ENCODE measurements around the gene RIPOR3.

The RIPOR3 gene, protein sequence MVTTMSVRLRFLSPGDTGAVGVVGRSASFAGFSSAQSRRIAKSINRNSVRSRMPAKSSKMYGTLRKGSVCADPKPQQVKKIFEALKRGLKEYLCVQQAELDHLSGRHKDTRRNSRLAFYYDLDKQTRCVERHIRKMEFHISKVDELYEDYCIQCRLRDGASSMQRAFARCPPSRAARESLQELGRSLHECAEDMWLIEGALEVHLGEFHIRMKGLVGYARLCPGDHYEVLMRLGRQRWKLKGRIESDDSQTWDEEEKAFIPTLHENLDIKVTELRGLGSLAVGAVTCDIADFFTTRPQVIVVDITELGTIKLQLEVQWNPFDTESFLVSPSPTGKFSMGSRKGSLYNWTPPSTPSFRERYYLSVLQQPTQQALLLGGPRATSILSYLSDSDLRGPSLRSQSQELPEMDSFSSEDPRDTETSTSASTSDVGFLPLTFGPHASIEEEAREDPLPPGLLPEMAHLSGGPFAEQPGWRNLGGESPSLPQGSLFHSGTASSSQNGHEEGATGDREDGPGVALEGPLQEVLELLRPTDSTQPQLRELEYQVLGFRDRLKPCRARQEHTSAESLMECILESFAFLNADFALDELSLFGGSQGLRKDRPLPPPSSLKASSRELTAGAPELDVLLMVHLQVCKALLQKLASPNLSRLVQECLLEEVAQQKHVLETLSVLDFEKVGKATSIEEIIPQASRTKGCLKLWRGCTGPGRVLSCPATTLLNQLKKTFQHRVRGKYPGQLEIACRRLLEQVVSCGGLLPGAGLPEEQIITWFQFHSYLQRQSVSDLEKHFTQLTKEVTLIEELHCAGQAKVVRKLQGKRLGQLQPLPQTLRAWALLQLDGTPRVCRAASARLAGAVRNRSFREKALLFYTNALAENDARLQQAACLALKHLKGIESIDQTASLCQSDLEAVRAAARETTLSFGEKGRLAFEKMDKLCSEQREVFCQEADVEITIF

DNA sequence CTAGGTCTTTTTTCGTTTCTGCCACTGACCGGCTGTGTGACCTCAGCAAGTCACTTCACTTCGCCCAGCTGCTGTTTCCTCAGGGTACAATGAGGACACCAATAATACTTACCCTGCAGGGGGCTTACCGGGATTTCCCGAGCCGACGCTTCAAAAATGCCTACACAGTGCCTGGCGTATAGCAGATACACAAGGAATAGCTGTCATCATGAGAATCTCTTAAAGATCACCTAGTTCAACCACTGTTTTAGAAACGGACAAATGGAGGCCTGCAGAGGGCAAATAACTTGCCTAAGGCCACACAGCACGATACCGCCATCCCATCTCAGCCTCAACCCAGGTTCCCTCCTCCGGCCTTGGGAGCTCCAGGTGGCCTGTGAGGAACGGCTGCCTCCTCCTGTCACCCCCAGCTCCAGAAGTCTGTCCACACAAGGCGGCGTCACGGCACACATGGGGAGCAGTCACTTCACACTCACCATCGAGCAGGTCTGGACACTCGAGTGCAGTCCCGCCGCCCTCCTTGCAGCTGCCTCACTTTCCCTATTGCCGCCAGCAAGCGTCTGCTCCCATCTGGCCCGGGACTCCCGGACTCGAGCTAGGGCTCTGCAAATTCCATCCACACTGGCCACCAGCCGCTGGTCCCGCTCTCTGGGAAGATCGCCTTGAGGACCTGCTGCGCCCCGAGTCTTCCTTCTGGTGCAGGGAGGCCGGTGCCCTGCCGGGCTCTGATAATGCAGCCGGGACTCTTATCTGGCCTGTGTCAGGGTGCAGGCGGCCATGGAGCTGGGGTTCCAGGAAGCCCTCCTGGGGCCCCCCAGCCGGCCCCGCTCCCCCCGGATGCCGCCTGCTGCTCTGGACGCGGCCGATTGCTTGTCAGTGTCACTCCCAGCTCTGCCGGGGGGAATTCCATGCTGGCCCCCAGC, at the start of gene RIPOR3:
Gene RIPOR3, minus strand, starts transcription at position 893 of the 923 bp plus-strand sequence. Its CDS starts 414 bp downstream, at position 479.
- DNase-seq, result no peak

GRCh38 chr20:50737352-50737751, 46.0 kb upstream of the RIPOR3 start:
- DNase-seq, result no peak

- DNase-seq, result no peak
Measured at GRCh38 chr20:50735813-50736212, 44.5 kb upstream of the RIPOR3 start.

DNA sequence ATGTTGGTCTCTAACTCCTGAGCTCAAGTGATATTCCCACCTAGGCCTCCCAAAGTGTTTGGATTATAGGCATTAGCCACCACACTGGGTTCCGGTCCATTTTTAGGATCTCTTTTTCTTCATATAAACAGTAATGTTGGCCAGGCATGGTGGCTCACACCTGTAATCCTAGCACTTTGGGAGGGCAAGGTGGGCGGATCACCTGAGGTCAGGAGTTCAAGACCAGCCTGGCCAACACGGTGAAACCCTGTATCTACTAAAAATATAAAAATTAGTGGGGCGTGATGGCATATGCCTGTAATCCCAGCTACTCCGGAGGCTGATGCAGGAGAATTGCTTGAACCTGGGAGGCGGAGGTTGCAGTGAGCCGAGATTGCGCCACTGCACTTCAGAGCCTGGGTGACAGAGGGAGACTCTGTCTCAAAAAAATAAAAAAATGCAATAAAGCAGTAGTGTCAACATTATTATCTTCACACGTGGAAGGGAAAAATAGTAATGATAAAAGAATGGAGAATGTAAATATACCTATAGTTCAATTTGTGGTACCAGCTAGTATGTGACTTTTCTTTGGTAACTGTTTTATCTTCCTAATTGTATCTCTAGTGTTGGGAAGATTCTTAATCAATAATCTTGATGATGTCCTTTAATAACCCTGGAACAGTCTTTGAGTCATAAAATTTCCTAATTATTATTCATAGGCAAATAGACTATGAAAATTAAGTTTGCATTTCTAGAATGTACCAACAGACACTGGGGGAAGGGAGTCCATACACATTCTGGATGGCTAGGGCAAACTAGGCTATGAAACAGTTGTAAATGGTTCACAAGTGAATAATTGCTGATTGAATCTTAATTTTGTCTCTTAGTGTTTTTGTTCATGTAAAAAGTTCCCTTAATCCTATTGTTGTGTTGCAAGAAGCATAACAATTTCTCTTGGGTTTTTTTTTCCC, 43.7 kb upstream of the RIPOR3 start:
- no peak for DNase-seq

DNA sequence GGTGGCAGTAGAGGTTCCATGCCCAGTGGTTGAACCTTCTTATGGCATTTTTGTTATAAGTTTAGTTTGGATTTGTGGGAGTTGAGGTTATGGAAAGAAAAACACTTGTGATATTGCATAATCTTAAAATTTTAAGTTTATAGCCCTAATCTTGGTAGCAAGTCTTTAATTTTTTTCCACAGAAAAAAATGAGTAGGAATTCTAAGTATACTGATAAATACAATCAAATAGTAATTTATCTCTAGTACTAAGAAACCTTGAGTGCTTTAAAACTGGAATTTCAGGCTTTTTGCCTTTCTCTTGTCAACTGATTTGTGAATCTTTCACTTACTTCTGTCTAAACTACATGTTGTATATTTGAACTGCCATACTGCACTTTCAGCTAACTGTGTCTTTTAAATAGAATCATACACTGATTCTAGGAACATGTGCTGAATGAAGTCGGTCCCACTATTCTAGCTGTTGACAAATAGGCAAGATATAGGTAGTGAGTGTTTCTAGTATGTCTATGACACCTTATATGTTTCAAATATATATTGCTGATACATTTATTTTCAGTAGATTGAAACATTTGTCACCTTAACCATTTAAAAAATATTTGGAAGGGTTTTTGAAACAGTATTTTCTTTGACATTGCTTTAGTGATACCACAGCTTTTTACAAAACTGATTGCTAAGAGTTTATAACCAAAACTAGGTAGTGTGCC, 42.5 kb upstream of the RIPOR3 start:
- no peak for DNase-seq

GRCh38 chr20:50731930-50732690, 40.8 kb upstream of the RIPOR3 start:
- no peak for DNase-seq

DNA sequence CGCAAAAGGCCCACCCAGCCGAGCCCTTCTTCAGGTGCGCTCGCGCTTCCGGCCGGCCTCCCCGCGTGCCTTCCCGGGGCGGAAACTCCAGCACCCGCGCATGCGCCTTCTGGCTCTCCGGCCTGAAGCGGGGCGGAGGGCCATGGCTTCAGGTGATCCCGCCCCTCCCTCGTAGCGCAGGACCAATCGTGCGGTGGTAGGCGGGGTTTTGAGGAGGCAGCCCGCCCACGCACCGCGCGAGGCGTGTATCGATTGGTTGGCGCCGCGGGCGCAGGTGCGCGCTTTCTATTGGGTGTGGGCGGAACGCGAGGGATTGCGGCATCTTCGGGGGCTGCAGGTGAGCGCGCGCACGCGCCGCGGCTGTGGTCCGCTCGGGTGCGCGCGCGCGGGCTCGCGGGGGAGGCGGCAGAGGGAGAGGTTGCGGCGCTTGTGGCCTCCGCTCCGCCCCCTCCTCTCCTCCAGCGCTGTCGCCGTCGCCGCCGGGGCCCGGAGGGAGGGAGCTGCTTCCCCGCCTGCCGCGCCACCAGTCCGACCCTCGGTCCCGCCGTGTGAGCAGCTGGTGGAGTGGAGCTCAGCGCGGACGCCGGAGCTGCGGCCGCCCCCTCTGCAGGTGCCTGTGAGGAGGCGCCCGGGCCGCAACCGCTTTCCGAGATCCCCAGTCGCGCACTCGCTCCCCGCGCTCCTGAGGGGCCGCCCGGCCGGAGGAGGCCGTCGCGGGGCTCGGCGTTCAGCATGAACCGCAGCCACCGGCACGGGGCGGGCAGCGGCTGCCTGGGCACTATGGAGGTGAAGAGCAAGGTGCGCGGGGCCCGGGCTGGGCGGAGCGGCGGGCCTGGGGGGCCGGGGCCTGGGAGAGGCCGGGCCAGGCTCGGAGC, 40.0 kb upstream of the RIPOR3 start, which contains the start of gene PARD6B:
Gene PARD6B, plus strand, starts transcription at position 526 of the 875 bp plus-strand sequence. Its CDS starts 207 bp downstream, at position 733.
- peak; percentile 92 for DNase-seq

DNA sequence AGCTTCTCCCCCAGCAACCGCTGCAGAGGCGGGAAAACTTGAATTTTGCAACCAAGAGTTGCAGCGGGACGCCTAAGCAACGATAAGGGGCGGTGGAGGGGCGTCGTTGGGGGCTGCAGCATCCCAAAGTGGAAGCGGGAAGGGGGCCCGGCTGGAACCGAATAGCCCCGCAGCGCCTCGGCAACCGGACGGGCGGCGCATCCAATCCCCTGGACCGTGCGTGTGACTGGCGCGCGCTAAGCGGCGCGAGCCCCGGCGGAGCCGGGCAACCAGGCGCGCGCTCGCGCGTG, 39.4 kb upstream of the RIPOR3 start:
- DNase-seq, result no peak

GRCh38 chr20:50729901-50730764, 38.8 kb upstream of the RIPOR3 start:
- DNase-seq, result no peak

GRCh38 chr20:50728981-50729874, 37.9 kb upstream of the RIPOR3 start:
- no peak for DNase-seq

DNA sequence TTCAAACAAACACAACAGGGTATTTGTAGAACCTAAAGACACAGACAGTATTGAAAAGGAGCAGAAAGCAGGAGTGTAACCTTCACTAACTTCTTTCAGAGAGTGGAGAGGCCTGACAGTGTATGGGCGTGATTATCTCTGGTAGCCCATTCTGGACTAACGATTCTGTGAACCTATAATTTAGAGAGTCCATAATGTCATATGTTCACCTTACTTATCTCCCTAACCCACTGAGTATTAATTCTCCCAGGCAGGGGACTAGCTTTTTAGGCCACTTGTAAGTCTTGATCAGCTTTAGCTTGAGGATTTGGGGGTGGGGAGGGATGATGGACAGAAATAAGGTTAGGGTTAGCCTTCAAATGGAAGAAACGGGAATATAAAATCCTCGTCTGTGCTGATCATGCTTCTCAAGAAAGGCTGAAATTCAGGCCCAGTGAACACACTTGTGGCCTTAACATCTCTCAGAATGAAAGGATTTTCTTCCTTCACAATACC, 37.2 kb upstream of the RIPOR3 start:
- no peak for DNase-seq

DNA sequence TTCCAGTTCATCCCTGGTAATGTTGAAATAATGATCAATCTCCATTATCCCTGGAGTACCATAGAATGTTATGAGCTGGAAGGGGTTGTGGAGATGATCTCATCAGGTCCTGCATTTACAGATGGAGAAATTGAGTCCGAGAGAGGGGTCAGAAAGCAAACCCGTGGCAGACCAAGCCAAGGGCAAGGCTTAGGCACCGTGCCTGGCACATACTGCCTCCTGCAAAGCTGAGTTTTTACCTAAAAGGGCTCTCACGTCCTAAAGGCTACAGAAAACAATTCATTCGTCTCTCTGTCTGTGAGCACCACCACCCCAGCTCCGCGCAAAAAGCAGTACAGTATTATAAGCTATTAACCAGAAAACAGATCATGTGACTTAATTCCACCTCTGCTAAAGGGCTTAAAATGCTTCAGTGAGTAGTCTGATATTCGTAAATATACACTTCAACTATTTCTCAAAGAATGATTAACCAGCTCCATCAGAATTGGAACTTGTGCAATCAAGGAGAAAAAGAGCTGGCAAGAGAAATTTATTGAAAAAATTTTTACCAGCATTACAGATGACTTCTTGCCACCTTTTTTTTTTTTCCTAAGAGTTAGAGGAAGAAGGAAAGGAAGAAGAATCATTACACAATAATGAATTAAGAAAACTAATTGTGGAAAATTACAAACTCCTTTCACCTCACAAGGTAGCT, 36.6 kb upstream of the RIPOR3 start:
- no peak for DNase-seq

- DNase-seq, result no peak
Measured at GRCh38 chr20:50726955-50727791, 35.8 kb upstream of the RIPOR3 start.

- DNase-seq, result no peak
Measured at GRCh38 chr20:50725724-50726005, 34.3 kb upstream of the RIPOR3 start.
